Measurements from ENCODE around the gene UHRF2. TPM values are rescaled to one million over a fixed set of nuclear protein-coding genes. Genes with fewer than 3 reads are reported as not detected.

Gene UHRF2
- total RNA-seq, 6 donors from 2014 or later, result 30.4 to 110 (median 36.1) TPM

GRCh38 chr9:6431038-6431437, 18.0 kb downstream of the UHRF2 start:
- H3K27ac ChIP-seq, result no peak overlapping the region
- no peak for TF ChIP-seq EP300 (IDR thresholded peaks at IDR 0.05)
- no peak for TF ChIP-seq CTCF (IDR thresholded peaks at IDR 0.05)
- TF ChIP-seq POLR2AphosphoS5 (IDR thresholded peaks at IDR 0.05), result no peak
- no peak for DNase-seq

DNA sequence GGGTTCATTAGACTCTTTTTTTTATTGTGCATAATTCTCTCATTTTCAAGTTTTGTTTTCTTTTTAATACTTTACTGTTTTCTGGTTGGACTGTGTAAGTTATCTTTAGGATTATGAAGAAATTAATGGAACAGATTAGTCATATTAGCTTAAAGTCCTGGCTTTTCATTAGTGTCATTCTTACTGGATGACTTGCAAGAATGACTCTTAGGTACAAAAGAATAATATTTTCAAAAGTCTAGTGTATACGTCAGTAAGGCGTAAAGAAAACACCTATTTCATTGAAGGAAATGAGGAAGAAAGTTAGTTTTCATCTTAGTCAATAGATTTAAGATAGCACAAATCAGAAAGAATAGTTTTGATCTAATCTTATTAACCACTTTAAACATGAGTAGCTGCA, 20.4 kb downstream of the UHRF2 start:
- DNase-seq, result no peak

More at GRCh38 chr9:6431038-6431437, 18.0 kb downstream of the UHRF2 start:
- no peak for ATAC-seq (ENCODE audit: low FRiP score in 2 of 2)
- H3K27me3 ChIP-seq, result no peaks in the 10 kb centered on the region
- H3K4me1 ChIP-seq, result peaks cover 8 to 16% (median 10%) of the 10 kb centered on the region in 4 donors
- no peaks in the 10 kb centered on the region for H3K9me3 ChIP-seq
- H3K36me3 ChIP-seq, result peaks cover 0 to 11% (median 0%) of the 10 kb centered on the region in 4 donors
- H3K4me3 ChIP-seq, result no peak overlapping the region

GRCh38 chr9:6439051-6439703, 26.2 kb downstream of the UHRF2 start:
- Histone ChIP-seq H3K4me3 (no peak overlapping the region), H3K4me1 (peaks cover 4 to 21% (median 7%) of the 10 kb centered on the region in 4 donors)

More for the DNA sequence above, 20.4 kb downstream of the UHRF2 start:
- Histone ChIP-seq H3K27ac (no peak overlapping the region), H3K27me3 (no peaks in the 10 kb centered on the region), H3K36me3 (peaks cover 0 to 11% (median under 1%) of the 10 kb centered on the region in 4 donors), H3K4me1 (peaks cover 8 to 16% (median 11%) of the 10 kb centered on the region in 4 donors), H3K4me3 (no peak overlapping the region), H3K9me3 (no peaks in the 10 kb centered on the region)
- TF ChIP-seq CTCF (IDR thresholded peaks at IDR 0.05) (no peak), POLR2A (IDR thresholded peaks at IDR 0.05) (no peak), POLR2AphosphoS5 (IDR thresholded peaks at IDR 0.05) (no peak), EP300 (IDR thresholded peaks at IDR 0.05) (no peak)
- 85 to 91% methylated on average over 2 of the region's 2 CpGs for WGBS, 2 donors
- no peak for ATAC-seq (ENCODE audit: low FRiP score in 2 of 2)

GRCh38 chr9:6440405-6440804, 27.4 kb downstream of the UHRF2 start:
- no peaks in the 10 kb centered on the region for H3K27me3 ChIP-seq
- H3K4me3 ChIP-seq, result no peak overlapping the region
- no peak overlapping the region for H3K27ac ChIP-seq
- DNase-seq (no peak), ATAC-seq (ENCODE audit: low FRiP score in 2 of 2) (no peak)
- 54 to 73% methylated on average over 3 of the region's 3 CpGs for WGBS, 2 donors
- H3K4me1 ChIP-seq, result peaks cover 4 to 27% (median 9%) of the 10 kb centered on the region in 4 donors
- peaks cover 0 to 2% (median 0%) of the 10 kb centered on the region in 4 donors for H3K36me3 ChIP-seq
- H3K9me3 ChIP-seq, result no peaks in the 10 kb centered on the region
- TF ChIP-seq CTCF (IDR thresholded peaks at IDR 0.05) (no peak), POLR2A (IDR thresholded peaks at IDR 0.05) (no peak), POLR2AphosphoS5 (IDR thresholded peaks at IDR 0.05) (no peak), EP300 (IDR thresholded peaks at IDR 0.05) (no peak)

More at GRCh38 chr9:6439051-6439703, 26.2 kb downstream of the UHRF2 start:
- peaks cover 0 to 7% (median under 1%) of the 10 kb centered on the region in 4 donors for H3K36me3 ChIP-seq
- DNase-seq (no peak), ATAC-seq (ENCODE audit: low FRiP score in 2 of 2) (no peak)
- H3K27me3 ChIP-seq, result no peaks in the 10 kb centered on the region
- no peak for TF ChIP-seq POLR2AphosphoS5 (IDR thresholded peaks at IDR 0.05)
- WGBS, 2 donors, result 86 to 87% methylated on average over 9 of the region's 9 CpGs
- no peaks in the 10 kb centered on the region for H3K9me3 ChIP-seq
- H3K27ac ChIP-seq, result no peak overlapping the region

GRCh38 chr9:6441269-6441668, 28.3 kb downstream of the UHRF2 start:
- WGBS, 2 donors, result 60 to 61% methylated on average over 1 of the region's 1 CpG
- no peak overlapping the region for H3K4me3 ChIP-seq

More at GRCh38 chr9:6441269-6441668, 28.3 kb downstream of the UHRF2 start:
- no peak for ATAC-seq (ENCODE audit: low FRiP score in 2 of 2)
- no peak for DNase-seq
- Histone ChIP-seq H3K36me3 (peaks cover 0 to 2% (median 0%) of the 10 kb centered on the region in 4 donors), H3K4me1 (peaks cover 7 to 27% (median 9%) of the 10 kb centered on the region in 4 donors), H3K27me3 (no peaks in the 10 kb centered on the region), H3K9me3 (no peaks in the 10 kb centered on the region), H3K27ac (no peak overlapping the region)
- TF ChIP-seq EP300 (IDR thresholded peaks at IDR 0.05), result no peak
- TF ChIP-seq POLR2AphosphoS5 (IDR thresholded peaks at IDR 0.05), result no peak
- TF ChIP-seq CTCF (IDR thresholded peaks at IDR 0.05), result no peak
- no peak for TF ChIP-seq POLR2A (IDR thresholded peaks at IDR 0.05)

Data from upper lobe of left lung (tissue), 6 donors.